NCI-H748 (cell line): Measurements from ENCODE around the gene PRSS48.
"Not testable (repeated sequence)": the region's sequence is repeated elsewhere in the genome, so short reads cannot be mapped to it uniquely, and the experiment has no call there.

ENCODE experiments used
- DNase-seq: peaks from one replicate; lab custom pipeline; 2025; ENCODE audit not compliant: unreplicated experiment; lab: John Stamatoyannopoulos, UW

The PRSS48 gene

DNA sequence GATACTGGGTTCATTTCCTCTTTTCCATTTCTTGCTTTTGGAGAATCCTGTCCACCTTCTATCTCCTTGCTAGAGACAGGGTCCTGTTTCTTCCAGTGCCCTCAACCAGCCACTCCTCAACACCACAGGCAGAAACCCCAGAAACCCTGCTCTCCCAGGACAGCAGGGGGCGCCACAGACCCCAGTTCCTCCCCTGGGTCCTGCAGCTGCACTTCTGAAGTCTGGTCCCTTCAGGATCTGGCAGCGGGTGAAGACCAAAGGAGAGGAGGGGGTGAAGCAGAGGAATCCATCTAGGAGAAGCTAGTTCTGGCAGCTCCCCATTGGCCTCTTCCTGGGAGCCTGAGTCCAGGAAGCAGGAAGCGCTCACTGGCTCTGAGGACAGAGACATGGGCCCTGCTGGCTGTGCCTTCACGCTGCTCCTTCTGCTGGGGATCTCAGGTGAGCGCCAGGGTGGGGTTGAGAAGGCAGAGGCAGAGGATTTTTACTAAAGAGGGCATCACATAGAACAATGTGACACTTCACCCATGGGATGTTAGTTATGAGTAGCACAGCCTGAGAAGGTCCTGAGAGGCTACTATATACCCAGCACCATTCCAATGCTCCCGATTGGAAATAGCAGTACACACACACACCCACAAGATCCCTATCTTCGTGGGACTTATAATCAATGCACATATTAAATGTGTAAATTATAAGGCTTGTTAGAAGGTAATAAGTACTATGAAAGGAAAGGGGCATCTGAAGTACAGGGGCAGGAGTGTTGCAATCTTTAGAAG, at the start of gene PRSS48:
PRSS48 (plus strand) TSS at position 375 of the 776 bp plus-strand sequence; CDS start at position 387, 12 bp downstream.
- peak; percentile 50 for DNase-seq

DNA sequence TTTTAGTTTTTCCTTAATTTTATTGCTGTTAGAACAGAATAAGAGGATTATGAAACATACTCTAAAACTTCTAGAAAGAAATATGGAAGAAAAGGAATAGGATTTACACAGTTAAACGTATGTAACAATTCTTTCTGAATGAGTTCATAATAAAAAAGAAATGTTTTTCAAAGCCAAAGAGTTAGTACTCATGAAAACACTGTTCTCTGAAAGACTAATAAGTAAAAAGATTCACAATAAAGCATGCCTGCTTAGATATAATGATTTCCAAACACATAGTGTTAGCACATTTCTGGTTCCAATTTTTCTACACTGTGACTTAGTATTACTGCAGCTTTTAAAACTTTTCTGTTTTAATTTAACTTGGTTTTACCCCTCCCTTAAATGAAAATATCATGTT, 49.8 kb upstream of the PRSS48 start:
- DNase-seq: no peak

GRCh38 chr4:151227731-151228130, 49.2 kb upstream of the PRSS48 start:
- no peak for DNase-seq

DNA sequence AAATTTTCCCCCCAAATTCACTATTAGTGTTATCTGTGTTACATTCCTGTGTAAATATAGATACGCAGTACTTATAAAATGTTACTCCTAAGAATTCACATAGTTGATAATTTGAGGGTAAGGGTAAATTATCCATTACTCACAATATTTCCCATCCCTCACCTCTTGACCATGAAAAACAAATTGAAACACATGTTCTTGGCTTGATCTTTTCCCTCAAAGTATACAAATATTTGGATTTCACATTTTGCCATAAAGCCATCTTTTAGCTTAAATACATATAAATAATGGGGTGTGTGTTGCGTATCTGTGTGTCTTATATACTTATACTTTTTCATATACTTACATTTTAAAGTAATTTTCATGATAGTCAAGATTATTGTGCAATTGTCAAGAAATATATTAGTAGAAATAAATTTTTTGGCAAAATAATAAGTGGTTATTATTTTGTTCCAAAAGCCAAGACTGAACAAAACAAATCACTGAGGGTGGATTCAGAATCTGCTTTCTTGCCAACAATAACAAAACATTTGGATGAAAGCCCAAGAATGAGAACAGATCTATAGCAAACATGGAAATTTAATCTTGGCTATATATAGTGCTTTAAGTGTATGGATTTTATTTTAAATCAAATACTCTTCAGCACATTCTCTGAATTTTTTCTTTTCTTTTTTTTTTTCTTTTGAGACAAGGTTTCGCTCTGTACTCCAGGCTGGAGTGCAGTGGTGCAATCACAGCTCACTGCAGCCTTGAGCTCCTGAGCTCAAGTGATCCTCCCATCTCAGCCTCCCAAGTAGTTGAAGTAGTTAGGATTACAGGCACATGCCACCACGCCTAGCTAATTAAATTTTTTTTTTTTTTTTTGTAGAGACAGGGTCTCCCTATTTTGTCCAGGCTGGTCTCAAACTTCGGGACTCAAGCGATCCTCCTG, 48.5 kb upstream of the PRSS48 start:
- no peak for DNase-seq

- DNase-seq: no peak
Measured at GRCh38 chr4:151231915-151232595, 44.9 kb upstream of the PRSS48 start.

DNA sequence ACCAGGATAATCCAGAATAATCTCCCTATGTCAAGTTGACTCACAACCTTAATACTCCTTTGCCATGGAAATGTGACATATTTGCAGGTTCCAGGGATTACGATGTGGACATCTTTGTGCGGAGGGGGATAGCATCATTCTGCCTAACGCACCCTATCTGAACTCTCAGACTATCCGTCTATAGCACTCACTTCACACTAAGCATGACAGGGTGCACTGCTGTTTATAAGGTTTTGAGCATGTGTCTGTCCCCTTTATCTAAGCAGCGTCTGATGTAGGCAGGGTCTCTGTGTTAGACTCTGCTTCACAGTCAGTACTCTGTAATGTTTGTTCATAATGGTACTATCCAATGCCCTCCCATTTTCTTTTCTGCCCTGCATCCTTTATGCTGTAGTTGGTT, 43.4 kb upstream of the PRSS48 start:
- DNase-seq: no peak

DNA sequence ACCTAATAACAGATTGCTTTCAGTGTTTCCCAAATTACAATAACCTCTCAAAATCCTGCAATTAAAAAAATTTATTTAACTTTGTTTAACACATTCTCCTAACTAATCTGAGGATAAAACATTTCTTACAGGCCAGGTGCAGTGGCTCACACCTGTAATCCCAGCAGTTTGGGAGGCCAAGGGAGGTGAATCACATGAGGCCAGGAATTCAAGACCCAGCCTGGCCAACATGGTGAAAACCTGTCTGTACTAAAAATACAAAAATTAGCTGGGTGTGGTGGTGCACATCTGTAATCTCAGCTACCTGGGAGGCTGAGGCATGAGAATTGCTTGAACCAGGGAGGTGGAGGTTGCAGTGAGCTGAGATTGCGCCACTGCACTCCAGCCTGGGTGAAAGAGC, 41.6 kb upstream of the PRSS48 start:
- not testable (repeated sequence) for DNase-seq

GRCh38 chr4:151236036-151236435, 40.9 kb upstream of the PRSS48 start:
- no peak for DNase-seq

DNA sequence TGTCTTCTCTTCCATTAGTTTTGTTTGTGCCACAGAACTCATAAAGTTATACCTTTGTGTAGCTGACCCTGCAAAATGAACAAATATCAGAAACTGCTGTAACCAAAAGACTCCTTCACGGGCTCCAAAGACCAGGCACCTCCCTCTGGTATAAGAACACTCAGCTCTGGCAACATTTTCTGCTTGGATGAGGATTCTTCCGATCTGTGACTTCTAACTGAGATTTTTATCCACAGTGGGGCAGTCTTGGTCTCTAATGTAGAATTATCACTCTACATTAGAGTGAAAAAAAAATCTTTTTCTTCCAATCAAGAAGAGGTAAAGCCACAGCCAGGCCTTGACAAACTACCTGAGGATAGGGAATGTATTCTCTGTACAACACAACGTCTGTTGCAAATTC, 38.5 kb upstream of the PRSS48 start:
- no peak for DNase-seq

DNA sequence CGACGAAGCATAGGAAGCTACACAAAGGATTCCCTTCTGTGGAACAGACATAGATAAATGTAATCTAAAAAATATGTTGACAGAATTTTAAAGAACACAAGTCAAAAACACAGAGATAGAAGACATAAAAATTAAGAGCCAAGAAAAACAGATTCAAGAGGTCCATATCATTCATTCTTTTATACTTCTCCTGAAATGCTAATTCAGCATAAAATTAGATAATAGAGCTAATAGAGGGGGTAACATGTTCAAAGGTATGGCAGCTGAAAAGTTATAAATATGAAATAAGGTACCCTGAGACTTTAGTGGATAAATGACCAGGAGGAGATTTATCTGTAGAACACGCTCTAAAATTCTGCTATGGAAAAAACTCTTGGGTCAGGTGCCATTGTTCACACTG, 37.4 kb upstream of the PRSS48 start:
- DNase-seq: no peak

GRCh38 chr4:151242305-151242704, 34.7 kb upstream of the PRSS48 start:
- DNase-seq: no peak

DNA sequence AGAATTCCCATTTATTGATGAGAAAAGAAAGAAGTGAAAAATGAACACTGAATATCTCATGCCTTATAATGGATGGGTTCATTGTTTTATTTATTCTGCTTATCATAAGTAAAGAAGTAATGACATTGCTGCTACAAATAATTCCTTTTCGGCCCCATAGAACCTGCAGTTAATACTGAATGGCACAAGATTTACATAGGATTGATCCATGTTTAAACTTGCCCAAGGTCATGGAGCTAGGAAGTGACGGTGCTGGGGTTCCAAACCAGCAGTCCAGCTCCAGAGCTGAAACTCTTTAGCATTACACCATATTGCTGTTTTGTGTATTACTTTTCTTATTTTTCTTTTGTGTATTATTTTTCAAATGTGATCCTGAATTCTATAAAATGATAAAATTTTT, 30.2 kb upstream of the PRSS48 start:
- DNase-seq: no peak

DNA sequence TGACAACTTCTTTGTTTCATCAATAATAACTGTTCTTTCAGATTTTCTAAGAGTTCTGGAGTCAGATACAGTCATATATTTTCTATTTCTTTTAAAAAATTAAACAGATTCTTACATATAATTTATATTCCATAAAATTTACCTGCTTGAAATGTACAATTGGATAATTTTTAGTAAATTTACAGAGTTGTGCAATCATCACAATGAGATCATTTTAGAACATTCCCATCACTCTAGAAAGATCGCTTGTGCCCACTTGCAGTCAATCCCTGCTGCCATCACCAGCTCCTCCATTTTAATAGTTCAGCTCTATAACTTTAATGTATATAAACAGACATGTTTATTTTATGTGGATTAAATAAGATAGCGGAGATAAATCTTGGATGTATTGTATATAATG, 29.6 kb upstream of the PRSS48 start:
- DNase-seq: no peak

GRCh38 chr4:151248519-151248918, 28.4 kb upstream of the PRSS48 start:
- no peak for DNase-seq

GRCh38 chr4:151250706-151251105, 26.3 kb upstream of the PRSS48 start:
- peak; percentile 22 for DNase-seq

- DNase-seq: peak; percentile 66
Measured at GRCh38 chr4:151251603-151252304, 25.2 kb upstream of the PRSS48 start.

DNA sequence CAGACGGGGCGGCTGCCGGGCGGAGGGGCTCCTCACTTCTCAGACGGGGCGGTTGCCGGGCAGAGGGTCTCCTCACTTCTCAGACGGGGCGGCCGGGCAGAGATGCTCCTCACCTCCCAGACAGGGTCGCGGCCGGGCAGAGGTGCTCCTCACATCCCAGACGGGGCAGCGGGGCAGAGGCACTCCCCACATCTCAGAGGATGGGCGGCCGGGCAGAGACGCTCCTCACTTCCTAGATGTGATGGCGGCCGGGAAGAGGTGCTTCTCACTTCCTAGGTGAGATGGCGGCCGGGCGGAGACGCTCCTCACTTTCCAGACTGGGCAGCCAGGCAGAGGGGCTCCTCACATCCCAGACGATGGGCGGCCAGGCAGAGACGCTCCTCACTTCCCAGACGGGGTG, 21.7 kb upstream of the PRSS48 start:
- not testable (repeated sequence) for DNase-seq

DNA sequence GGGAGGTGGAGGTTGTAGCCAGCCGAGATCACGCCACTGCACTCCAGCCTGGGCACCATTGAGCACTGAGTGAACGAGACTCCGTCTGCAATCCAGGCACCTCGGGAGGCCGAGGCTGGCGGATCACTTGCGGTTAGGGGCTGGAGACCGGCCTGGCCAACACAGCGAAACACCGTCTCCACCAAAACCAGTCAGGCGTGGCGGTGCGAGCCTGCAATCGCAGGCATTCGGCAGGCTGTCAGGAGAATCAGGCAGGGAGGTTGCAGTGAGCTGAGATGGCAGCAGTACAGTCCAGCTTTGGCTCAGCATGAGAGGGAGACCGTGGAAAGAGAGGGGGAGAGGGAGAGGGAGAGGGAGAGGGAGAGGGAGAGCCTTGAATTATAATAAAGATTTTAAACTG, 21.3 kb upstream of the PRSS48 start:
- not testable (repeated sequence) for DNase-seq

DNA sequence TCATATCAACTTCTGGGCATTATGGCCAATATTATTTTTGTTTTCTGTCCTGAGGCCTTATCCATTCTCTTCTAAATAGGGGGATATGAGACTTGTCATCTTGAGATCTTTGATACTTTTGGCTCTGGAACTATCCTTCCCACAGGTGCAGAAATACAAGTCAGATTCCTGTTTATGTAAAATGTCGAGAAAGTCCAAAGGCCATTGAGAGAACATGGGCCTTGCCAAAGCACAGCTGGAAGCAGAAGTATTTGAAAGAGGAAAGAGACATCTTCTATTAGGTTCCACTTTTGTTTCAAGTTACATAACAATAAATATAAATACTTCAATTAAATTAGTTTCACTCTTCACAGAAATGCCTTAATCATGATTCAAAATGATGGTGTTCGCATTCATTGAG, 20.8 kb upstream of the PRSS48 start:
- DNase-seq: no peak

DNA sequence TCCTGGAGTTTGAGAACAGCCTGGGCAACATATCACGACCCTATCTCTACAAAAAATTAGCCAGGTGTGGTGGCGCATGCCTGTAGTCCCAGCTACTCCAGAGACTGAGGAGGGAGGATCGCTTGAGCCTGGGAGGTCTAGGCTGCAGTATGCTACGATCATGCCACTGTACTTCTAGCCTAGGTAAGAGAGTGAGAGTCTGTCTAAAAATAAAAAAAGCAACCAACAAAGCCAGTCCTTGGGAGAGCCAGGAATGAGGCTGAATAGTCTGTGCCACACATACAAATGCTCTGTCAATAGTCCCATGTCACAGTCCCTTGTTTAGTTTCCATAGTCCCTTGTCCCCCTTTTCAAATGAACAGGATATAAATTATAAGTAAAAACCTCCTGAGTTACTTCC, 19.3 kb upstream of the PRSS48 start:
- no peak for DNase-seq

GRCh38 chr4:151259752-151260151, 17.2 kb upstream of the PRSS48 start:
- no peak for DNase-seq
